Endothelial cell of umbilical vein (primary cell): ENCODE data around the gene MESP2. TPM values are rescaled to one million over a fixed set of nuclear protein-coding genes. Genes with fewer than 3 reads are reported as not detected.

ENCODE experiments used
- BruUV-seq: library from RNA; stranded (reverse); fragments of 400-500 nt; replicated peaks from 2 replicates; lab custom pipeline; 2021; lab: Mats Ljungman, UMichigan
- CTCF ChIA-PET: fragments of 300-600, 350-600 bp; sonication (Branson Sonifier 250); formaldehyde crosslinking; loops from one replicate; lab custom pipeline; 2021; ENCODE audit warnings: antibody characterized with exemption, inconsistent platforms; lab: Charles Lee
- POLR2A ChIA-PET: fragments of 300-600, 350-600 bp; sonication (Branson Sonifier 250); formaldehyde crosslinking; loops from one replicate; lab custom pipeline; 2021; ENCODE audit warnings: antibody characterized with exemption, inconsistent platforms; lab: Charles Lee
- DNase-seq: peaks from one replicate; pipeline ENCODE4 v3.0.0-alpha.2; 2011; ENCODE audit warnings: low read depth, low spot score
- FAIRE-seq: peaks from 2 replicates; lab custom pipeline; 2011; peaks lifted over from hg19 to GRCh38; lab: Jason Lieb, UNC
- H2AFZ ChIP-seq: 2 replicates; pipeline ENCODE4 v1.6.0; 2012; ENCODE audit warnings: low read depth, low read length, control low read depth, inconsistent platforms
- H3K27ac ChIP-seq: 2 replicates; pipeline ENCODE4 v1.5.1; 2011; ENCODE audit warnings: low read depth, mild to moderate bottlenecking, control low read depth, low read length, moderate library complexity; ENCODE audit not compliant: insufficient read depth
- H3K27me3 ChIP-seq, 2 experiments: 2 replicates each; pipeline versions ENCODE4 v1.6.0 to v1.6.1; 2011; ENCODE audit warnings: low read length in 2 of 2, mixed read lengths in 1 of 2; ENCODE audit not compliant: control insufficient read depth in 2 of 2, insufficient read depth in 2 of 2
- H3K36me3 ChIP-seq, 2 experiments: 2 replicates in 1 of 2; 3 replicates in 1 of 2; pipeline ENCODE4 v1.5.1; 2011; ENCODE audit warnings: low read length in 2 of 2, mild to moderate bottlenecking in 1 of 2, moderate library complexity in 1 of 2; ENCODE audit not compliant: control insufficient read depth in 2 of 2, insufficient read depth in 2 of 2; ENCODE audit errors: extremely low read depth in 1 of 2
- H3K4me1 ChIP-seq: 3 replicates; pipeline ENCODE4 v1.5.1; 2011; ENCODE audit warnings: mild to moderate bottlenecking, low read length; ENCODE audit not compliant: control insufficient read depth, insufficient read depth; ENCODE audit errors: extremely low read depth
- H3K4me2 ChIP-seq: 2 replicates; pipeline ENCODE4 v1.6.1; 2011; ENCODE audit warnings: low read length, control low read depth, mixed read lengths; ENCODE audit not compliant: insufficient read depth
- H3K4me3 ChIP-seq, 3 experiments: fragments of 200-600 bp in 1 of 3; sonication (generic), shearing (Covaris generic) in 1 of 3; replicated peaks in 1 of 3; 2 replicates each; pipeline ENCODE4 v1.5.1; 2011 to 2016; ENCODE audit warnings: control low read depth in 3 of 3, low read length in 3 of 3, mild to moderate bottlenecking in 2 of 3, inconsistent platforms in 1 of 3, low read depth in 1 of 3, moderate library complexity in 1 of 3; ENCODE audit not compliant: insufficient read depth in 1 of 3
- H3K79me2 ChIP-seq: 2 replicates; pipeline ENCODE4 v1.6.0; 2012; ENCODE audit warnings: low read length, inconsistent platforms; ENCODE audit not compliant: control insufficient read depth, insufficient read depth
- H3K9ac ChIP-seq: replicated peaks from 2 replicates; pipeline ENCODE3; 2011; ENCODE audit warnings: low read length, control low read depth; ENCODE audit not compliant: insufficient read depth; ENCODE audit errors: extremely low read depth
- H3K9me1 ChIP-seq: replicated peaks from 3 replicates; pipeline ENCODE4 v1.6.0; 2011; ENCODE audit warnings: mild to moderate bottlenecking, low read length; ENCODE audit not compliant: control insufficient read depth, insufficient read depth; ENCODE audit errors: extremely low read depth
- H3K9me3 ChIP-seq: replicated peaks from 2 replicates; pipeline ENCODE4 v1.5.1; 2012; ENCODE audit warnings: low read length, inconsistent platforms; ENCODE audit not compliant: control insufficient read depth, insufficient read depth
- H4K20me1 ChIP-seq: replicated peaks from 2 replicates; pipeline ENCODE3; 2011; ENCODE audit warnings: mild to moderate bottlenecking, low read length; ENCODE audit not compliant: control insufficient read depth, insufficient read depth; ENCODE audit errors: extremely low read depth
- CTCF ChIP-seq, 2 donors: IDR thresholded peaks; 1 replicate in 1 of 2; 2 replicates in 1 of 2; pipeline ENCODE4 v1.5.1; 2011; ENCODE audit warnings: low read length in 2 of 2, mild to moderate bottlenecking in 2 of 2, moderate library complexity in 2 of 2, control low read depth in 1 of 2, inconsistent platforms in 1 of 2, low read depth in 1 of 2; ENCODE audit not compliant: insufficient read depth in 1 of 2; ENCODE audit errors: extremely low read depth in 1 of 2
- EZH2 ChIP-seq: IDR thresholded peaks from 2 replicates; pipeline ENCODE4 v1.6.1; 2012; ENCODE audit warnings: borderline replicate concordance, low read depth, mild to moderate bottlenecking, moderate library complexity, low read length, inconsistent platforms; ENCODE audit not compliant: severe bottlenecking
- FOS ChIP-seq: IDR thresholded peaks from 2 replicates; pipeline ENCODE4 v1.6.1; 2011; ENCODE audit warnings: mild to moderate bottlenecking, low read length, moderate library complexity, borderline replicate concordance; ENCODE audit not compliant: insufficient read depth
- GATA2 ChIP-seq: IDR thresholded peaks from 2 replicates; pipeline ENCODE4 v1.7.0; 2011; ENCODE audit warnings: low read depth, mild to moderate bottlenecking, moderate library complexity, mixed read lengths, low read length; ENCODE audit not compliant: insufficient read length, insufficient read depth
- JUN ChIP-seq: IDR thresholded peaks from 2 replicates; pipeline ENCODE4 v1.6.1; 2011; ENCODE audit warnings: borderline replicate concordance, low read depth; ENCODE audit not compliant: insufficient read length, insufficient read depth
- MAX ChIP-seq: IDR thresholded peaks from 2 replicates; pipeline ENCODE4 v1.6.1; 2011; ENCODE audit not compliant: insufficient read depth, insufficient read length
- MYC ChIP-seq: IDR thresholded peaks from one replicate; pipeline ENCODE4 v1.6.1; 2011; ENCODE audit warnings: mild to moderate bottlenecking, low read depth, low read length
- POLR2A ChIP-seq: IDR thresholded peaks from 2 replicates; pipeline ENCODE4 v1.6.1; 2012; ENCODE audit warnings: low read depth, mild to moderate bottlenecking, control low read depth, low read length
- POLR2AphosphoS5 ChIP-seq: IDR thresholded peaks from 2 replicates; pipeline ENCODE4 v1.6.1; 2012; ENCODE audit warnings: low read depth, mild to moderate bottlenecking, control low read depth, low read length, moderate library complexity; ENCODE audit not compliant: insufficient read depth
- dilution Hi-C: fragments of 300-500 bp; cut with MboI; formaldehyde crosslinking; loops from one replicate; pipeline ENCODE4 v1.15.0; 2019; ENCODE audit warnings: low sequenced_read_pairs; ENCODE audit not compliant: extremely low pct_ligation_motif_present
- intact Hi-C: fragments of 100-400 bp; cut with micrococcal nuclease; formaldehyde crosslinking; loops from one replicate; pipeline ENCODE4 v1.10.0; 2022
- polyA plus RNA-seq, 4 experiments: library from polyadenylated mRNA; depleted of rRNA in 3 of 4; stranded (reverse) in 3 of 4; unstranded in 1 of 4; fragments of >200 nt; gene quantifications; 2 replicates each; pipeline versions ENCODE4 v1.2.1 to v1.2.3, GENCODE V29; 2011 to 2012; ENCODE audit warnings: missing spikeins in 1 of 4
- total RNA-seq: library from RNA; stranded (reverse); gene quantifications from 2 replicates; pipeline ENCODE4 v1.2.3, GENCODE V29; 2021

The MESP2 gene
- total and polyA plus RNA-seq, 2 donors (not counting 3 experiments of a cell fraction or from before 2014, with no cell fraction given): 0.42 to 0.43 TPM

GRCh38 chr15:89806559-89807550 lies 30.7 kb downstream of the MESP2 start:
- no TSS peak for BruUV-seq
- Histone ChIP-seq H3K9me3 (no peaks in the 10 kb centered on the region), H2AFZ (no peak overlapping the region), H3K4me3 (no peak overlapping the region), H3K79me2 (peaks cover 56% of the 10 kb centered on the region), H3K9ac (no peak overlapping the region), H3K27ac (no peak overlapping the region), H3K4me1 (peaks cover 32% of the 10 kb centered on the region), H3K4me2 (no peak overlapping the region), H4K20me1 (no peaks in the 10 kb centered on the region), H3K9me1 (no peaks in the 10 kb centered on the region), H3K27me3 (no peaks in the 10 kb centered on the region), H3K36me3 (peaks cover 13 to 30% of the 10 kb centered on the region in 2 experiments)
- CTCF ChIA-PET: interaction anchor here (1.6 to 9.3 kb wide), 2 partner anchors 46 to 67 kb away, joined by 7 to 67 read pairs; no protein-coding TSS in a partner anchor
- TF ChIP-seq FOS (no peak), JUN (no peak), MAX (no peak), GATA2 (no peak), POLR2AphosphoS5 (no peak), POLR2A (no peak), MYC (no peak), CTCF (IDR thresholded peaks at IDR 0.05; ENCODE audit: extremely low read depth in 1 of 2, insufficient read depth in 1 of 2, low read depth in 1 of 2, low read length in 2 of 2) (no peak), EZH2 (no peak)
- POLR2A ChIA-PET: no interaction called here
- dilution Hi-C loops (no loop called here), intact Hi-C loops (no loop called here)
- DNase-seq (no peak), FAIRE-seq (no peak)
